NCI-H460 (cell line): ENCODE measurements around the gene TEKT5. TPM values are rescaled to one million over a fixed set of nuclear protein-coding genes. Genes with fewer than 3 reads are reported as not detected.
"Not testable (repeated sequence)": the region's sequence is repeated elsewhere in the genome, so short reads cannot be mapped to it uniquely, and the experiment has no call there.

Experiments
- DNase-seq: peaks from one replicate; pipeline ENCODE4 v3.0.0-alpha.2; 2016; ENCODE audit warnings: low read depth; ENCODE audit errors: extremely low read depth
- polyA plus RNA-seq: library from polyadenylated mRNA; depleted of rRNA; stranded (reverse); fragments of >200 nt; gene quantifications from 2 replicates; pipeline ENCODE4 v1.2.3, GENCODE V29; 2014; cell fraction: nucleus; rRNA removed
- total RNA-seq: library from RNA; depleted of rRNA; stranded (reverse); fragments of >200 nt; shearing (Covaris generic); gene quantifications from 2 replicates; pipeline ENCODE4 v1.2.3, GENCODE V29; 2014; rRNA removed

The TEKT5 gene
- not detected in 2 replicates for total RNA-seq
- polyA plus RNA-seq, result not detected in 2 replicates

DNA sequence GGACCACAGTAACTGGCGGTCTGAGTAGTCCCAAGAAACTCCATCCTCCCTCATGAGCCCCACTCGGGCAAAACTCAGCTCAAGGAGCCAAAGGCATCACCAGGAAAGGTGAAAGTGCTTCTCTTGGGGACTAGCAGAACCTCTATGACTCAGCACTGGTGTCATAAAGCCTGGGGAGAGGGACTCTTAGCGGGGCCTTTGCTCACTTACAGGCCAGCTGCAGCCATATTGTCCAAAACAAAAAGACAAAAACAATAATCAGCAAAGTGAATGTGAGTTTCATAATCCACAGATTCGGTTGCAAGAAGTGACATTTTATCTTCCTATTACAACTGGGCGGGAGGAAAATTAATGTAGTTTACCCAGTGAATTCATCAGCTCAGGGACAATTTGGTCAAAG lies at the start of gene TEKT5:
Gene TEKT5 (minus strand): TSS at position 101 of the 400 bp plus-strand sequence. CDS start 57 bp downstream, at position 44.
- no peak for DNase-seq

DNA sequence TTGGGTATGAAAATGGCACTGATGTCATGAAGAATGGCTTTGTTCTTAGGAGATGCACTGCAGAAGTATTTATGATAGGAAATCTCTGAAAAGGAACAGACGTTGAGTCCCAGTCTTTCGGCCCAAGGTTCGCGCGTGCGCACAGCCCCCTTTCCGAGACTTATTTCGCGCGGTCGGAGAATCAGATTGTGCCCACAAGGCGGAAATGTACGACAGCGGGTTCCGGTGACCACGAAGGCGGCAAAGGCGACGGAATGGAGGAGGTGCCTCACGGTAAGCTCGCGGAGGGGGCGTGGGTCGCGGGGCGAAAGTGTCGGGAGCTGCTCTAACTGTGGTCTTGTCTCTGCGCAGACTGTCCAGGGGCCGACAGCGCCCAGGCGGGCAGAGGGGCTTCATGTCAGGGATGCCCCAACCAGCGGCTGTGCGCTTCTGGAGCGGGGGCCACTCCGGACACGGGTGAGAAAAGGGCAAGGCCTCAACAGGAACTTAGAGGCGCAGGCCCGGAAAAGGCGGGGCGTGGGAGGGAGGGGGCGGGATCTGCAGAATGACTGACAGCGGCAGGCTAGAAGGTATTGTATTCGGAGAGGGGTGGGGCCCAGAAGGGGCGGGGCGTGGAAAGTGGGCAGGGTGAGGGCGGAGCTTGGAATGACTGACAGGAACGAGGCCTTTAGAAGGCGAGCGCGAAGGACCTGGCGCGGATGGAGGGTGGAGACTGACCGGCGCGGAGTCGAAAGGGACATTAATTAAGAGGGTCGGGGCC lies 49.1 kb upstream of the TEKT5 start, which contains the start of gene NUBP1:
Gene NUBP1 (plus strand): TSS at position 233 of the 760 bp plus-strand sequence. CDS start 22 bp downstream, at position 255.
- DNase-seq, result peak; percentile 98

DNA sequence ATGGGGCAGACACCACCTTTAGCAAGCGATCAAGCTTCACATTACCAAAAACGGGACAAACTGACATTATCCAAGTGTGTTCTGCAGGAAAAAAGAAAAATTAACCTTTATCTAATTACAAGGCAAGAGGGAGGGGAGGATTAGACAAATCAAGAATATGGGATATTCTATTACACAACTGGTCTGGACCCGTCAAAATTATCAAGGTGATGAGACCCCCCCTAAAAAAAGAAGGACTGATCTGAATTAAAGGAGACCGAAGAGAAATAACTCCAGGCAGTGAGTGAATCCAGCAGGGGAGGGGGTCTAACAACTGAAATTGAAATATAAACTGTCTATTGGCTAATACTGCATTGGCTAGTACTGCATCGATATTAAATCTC lies 48.5 kb upstream of the TEKT5 start:
- DNase-seq, result no peak

GRCh38 chr16:10741844-10742243 lies 47.1 kb upstream of the TEKT5 start:
- DNase-seq, result no peak

- not testable (repeated sequence) for DNase-seq
Observed at GRCh38 chr16:10741249-10741648, 46.5 kb upstream of the TEKT5 start.

DNA sequence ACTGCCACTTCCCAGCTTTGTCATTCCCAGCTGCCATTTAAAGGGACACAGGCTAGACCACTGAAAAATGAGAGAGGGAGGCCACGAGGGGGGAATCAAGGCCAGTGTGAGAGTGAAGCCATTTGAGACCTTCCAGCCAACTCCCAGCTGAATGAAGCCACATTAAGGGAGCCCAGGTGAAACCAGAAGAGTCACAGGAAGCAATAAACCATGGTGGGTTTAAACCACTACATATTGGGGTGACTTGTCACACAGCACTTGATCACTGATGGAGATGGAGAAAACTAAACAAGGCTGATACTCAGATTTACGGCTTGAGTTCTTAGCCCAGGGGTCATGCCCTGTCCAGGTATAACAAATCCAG lies 46.1 kb upstream of the TEKT5 start:
- no peak for DNase-seq

GRCh38 chr16:10740000-10740844 lies 45.5 kb upstream of the TEKT5 start:
- DNase-seq, result no peak

DNA sequence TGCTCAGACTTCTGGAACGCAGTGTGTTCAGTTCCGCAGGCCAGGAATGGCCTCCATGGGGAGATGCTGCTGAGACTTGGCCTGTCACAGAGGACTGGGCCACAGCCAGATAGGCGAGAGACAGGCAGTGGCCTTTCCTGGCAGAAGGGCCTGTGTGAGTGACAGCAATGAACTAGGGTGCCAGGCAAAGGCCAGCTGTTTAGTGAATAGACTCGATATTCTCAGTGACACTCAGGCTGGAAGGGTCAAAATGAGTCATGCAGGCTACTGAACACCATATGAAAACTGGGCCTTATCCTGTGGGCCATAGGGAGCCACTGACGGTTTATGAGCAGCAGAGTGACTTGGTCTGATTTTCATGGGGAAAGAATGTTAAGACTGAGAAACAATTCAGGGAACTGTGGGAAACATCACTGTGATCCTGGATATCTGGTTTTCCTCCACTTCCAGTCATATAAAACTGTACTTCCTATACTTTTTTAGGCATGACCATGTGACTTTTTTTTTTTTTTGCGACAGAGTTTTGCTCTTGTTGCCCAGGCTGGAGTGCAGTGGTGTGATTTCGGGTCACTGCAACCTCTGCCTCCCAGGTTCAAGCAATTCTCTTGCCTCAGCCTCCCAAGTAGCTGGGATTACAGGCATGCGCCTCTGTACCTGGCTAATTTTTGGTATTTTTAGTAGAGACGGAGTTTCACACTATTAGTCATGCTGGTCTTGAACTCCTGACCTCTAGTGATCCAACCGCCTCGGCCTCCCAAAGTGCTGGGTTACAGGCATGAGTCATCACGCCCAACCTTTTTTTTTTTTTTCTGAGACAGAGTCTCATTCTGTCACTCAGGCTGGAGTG lies 43.7 kb upstream of the TEKT5 start:
- peak; percentile 53 for DNase-seq

DNA sequence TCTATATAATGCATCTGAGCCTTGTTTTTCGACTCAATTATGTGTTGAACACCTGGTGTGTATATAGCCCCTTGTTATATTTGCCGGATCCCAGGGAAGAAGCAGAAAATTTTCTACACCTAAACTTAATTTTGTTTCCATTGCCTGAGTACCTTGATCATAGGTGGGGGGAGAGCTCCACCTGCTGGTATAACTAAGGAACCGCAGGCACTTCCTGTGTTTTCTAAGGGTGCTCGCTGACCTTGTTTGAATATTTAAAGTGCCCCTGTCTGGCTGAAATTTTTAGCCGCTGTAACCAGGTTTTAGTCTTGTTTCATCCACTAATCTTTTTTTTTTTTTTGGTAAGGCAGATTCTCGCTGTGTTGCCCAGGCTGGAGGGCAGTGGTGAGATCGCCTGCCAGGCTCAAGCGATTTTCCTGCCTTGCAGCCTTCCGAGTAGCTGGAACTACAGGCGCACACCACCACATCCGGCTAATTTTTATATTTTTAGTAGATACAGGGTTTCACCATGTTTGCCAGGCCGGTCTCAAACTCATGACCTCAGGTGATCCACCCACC lies 42.4 kb upstream of the TEKT5 start:
- DNase-seq, result peak; percentile 73

GRCh38 chr16:10731790-10732189 lies 37.1 kb upstream of the TEKT5 start:
- no peak for DNase-seq

DNA sequence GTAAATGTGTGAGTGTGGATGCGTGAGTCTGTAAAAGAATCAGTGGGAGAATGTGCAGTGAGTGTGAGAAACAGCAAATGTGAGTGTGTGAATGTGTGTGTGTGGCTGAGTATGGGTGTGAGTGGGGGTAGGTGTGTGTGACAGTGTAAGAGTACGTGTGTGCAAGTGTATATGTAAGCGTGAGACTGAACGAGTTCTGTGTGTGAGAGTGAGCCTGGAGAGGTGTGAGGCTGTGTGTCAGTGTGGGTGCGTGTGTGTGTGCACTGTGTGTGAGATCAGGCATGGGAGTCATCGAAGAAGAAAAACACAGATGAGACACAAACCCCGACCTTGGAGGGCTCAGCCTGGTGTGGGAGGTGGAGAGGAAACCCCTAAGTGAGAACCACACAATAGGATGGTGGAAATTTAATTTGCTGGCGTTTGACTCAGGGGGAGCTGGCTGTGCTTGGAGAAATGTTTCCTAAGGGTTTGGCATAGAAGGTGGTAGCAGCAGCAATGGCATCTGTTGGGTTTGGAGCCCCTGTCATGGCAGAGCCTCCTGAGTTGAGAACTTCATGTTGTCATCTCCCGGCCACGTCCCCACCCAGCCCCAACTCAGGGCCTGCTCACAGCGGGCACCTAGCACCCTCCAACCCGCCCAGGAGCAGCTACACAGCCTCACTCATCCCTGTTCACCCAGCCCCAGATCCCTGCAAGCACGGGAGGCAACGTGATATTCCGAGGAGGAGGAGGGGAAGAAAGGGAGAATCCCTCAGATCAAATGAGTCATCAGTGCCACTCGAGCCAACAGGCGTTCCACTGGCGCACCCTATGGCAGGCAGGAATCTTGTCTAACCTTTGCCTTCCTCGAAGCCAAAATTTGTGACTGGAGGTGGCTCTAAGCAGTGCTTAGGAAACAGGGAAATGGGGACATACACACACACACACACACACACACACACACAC lies 34.6 kb upstream of the TEKT5 start:
- DNase-seq, result peak; percentile 75

- DNase-seq, result no peak
Observed at GRCh38 chr16:10728003-10728887, 33.5 kb upstream of the TEKT5 start.

DNA sequence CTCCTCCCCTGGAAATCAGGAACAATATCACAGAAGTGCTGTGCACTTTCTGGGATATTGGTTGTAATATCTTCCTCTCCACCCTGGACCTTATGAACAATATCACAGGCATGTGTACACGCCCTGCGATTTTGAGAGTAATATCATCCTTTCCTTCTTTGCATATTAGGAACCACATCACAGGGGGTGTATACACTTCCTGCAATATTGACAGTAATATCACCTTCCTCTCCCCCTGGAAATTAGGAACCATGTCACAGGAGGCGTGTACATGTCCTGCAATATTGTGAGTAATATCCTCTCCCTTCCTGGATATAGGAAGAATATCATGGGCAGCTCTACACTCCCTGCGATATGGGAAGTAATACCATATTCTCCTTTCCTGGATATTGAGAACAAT lies 14.2 kb upstream of the TEKT5 start:
- DNase-seq, result no peak

- DNase-seq, result no peak
Observed at GRCh38 chr16:10699756-10700155, 5.0 kb upstream of the TEKT5 start.

- no peak for DNase-seq
Observed at GRCh38 chr16:10694306-10694705, 424 bp downstream of the TEKT5 start.

- no peak for DNase-seq
Observed at GRCh38 chr16:10693889-10694288, 841 bp downstream of the TEKT5 start.

DNA sequence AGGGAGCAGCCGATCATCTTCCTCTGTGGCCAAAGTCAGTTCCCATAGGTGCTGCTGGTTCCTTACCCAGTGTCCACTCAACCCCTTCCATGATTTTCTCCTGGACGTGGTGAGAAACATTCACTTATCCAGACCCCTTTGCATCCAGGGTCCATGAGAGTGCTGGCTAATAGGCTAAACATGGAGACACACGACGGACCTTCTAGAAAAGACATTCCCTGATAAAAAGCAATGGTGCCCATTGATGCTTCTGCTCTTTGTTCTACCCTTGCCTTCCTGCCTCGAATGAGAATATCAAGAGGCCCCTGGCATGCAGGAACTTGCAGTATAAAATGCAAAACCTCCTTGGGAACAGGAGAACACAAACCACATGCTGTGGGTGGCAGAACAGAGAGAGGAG lies 2.3 kb downstream of the TEKT5 start:
- DNase-seq, result no peak

GRCh38 chr16:10688726-10689125 lies 6.0 kb downstream of the TEKT5 start:
- no peak for DNase-seq
